Neural progenitor cell (in vitro differentiated cells): ENCODE results near the gene MAPKAPK3. TPM values are rescaled to one million over a fixed set of nuclear protein-coding genes. Genes with fewer than 3 reads are reported as not detected.

Source experiments
- DNase-seq: peaks from one replicate; pipeline ENCODE4 v3.0.0-alpha.2; 2016; ENCODE audit warnings: low spot score
- H2AFZ ChIP-seq: fragments of 200-600 bp; sonication (generic); replicated peaks from 2 replicates; pipeline ENCODE4 v1.6.1; 2016; ENCODE audit warnings: antibody characterized with exemption
- H3F3A ChIP-seq: fragments of 200-600 bp; sonication (generic); 2 replicates; pipeline ENCODE4 v1.6.1; 2016; ENCODE audit warnings: antibody characterized with exemption, low read depth
- H3K27ac ChIP-seq: fragments of 200-600 bp; sonication (generic); 2 replicates; pipeline ENCODE4 v1.5.1; 2016; ENCODE audit warnings: mild to moderate bottlenecking
- H3K27me3 ChIP-seq: fragments of 200-600 bp; sonication (generic); 2 replicates; pipeline ENCODE4 v1.6.1; 2016; ENCODE audit warnings: mild to moderate bottlenecking, moderate library complexity
- H3K36me3 ChIP-seq: fragments of 200-600 bp; sonication (generic); 2 replicates; pipeline ENCODE4 v1.5.1; 2016
- H3K4me1 ChIP-seq: fragments of 200-600 bp; sonication (generic); 2 replicates; pipeline ENCODE4 v1.6.1; 2016; ENCODE audit warnings: mixed run types
- H3K4me2 ChIP-seq: fragments of 200-600 bp; sonication (generic); 2 replicates; pipeline ENCODE4 v1.6.1; 2016
- H3K4me3 ChIP-seq: fragments of 200-600 bp; sonication (generic); 2 replicates; pipeline ENCODE4 v1.5.1; 2016
- H3K79me2 ChIP-seq: fragments of 200-600 bp; sonication (generic); 2 replicates; pipeline ENCODE4 v1.6.1; 2016; ENCODE audit warnings: low read depth
- H3K9ac ChIP-seq: fragments of 200-600 bp; sonication (generic); 2 replicates; pipeline ENCODE4 v1.6.1; 2016
- H3K9me3 ChIP-seq: fragments of 200-600 bp; sonication (generic); 2 replicates; pipeline ENCODE4 v1.5.1; 2016; ENCODE audit warnings: low read depth
- H4K20me1 ChIP-seq: fragments of 200-600 bp; sonication (generic); 2 replicates; pipeline ENCODE4 v1.6.1; 2016; ENCODE audit warnings: low read depth
- H3K27ac Mint-ChIP-seq: 3 replicates; pipeline ENCODE4 v1.8.0; 2021; ENCODE audit warnings: mixed read lengths
- H3K27me3 Mint-ChIP-seq: 2 replicates; pipeline ENCODE4 v1.8.0; 2022; ENCODE audit warnings: low read depth, mild to moderate bottlenecking, inconsistent platforms, moderate library complexity, mixed read lengths; ENCODE audit not compliant: insufficient read depth
- H3K36me3 Mint-ChIP-seq: 3 replicates; pipeline ENCODE4 v1.8.0; 2021; ENCODE audit warnings: mixed read lengths
- H3K4me1 Mint-ChIP-seq: 3 replicates; pipeline ENCODE4 v1.8.0; 2021; ENCODE audit warnings: mixed read lengths
- H3K4me3 Mint-ChIP-seq: 3 replicates; pipeline ENCODE4 v1.8.0; 2021; ENCODE audit warnings: mild to moderate bottlenecking, moderate library complexity, mixed read lengths
- H3K9me3 Mint-ChIP-seq: 3 replicates; pipeline ENCODE4 v1.8.0; 2020; ENCODE audit warnings: mixed read lengths
- CTCF ChIP-seq: fragments of 200-600 bp; sonication (generic); IDR thresholded peaks from 2 replicates; pipeline ENCODE4 v1.5.1; 2017; ENCODE audit warnings: antibody characterized with exemption, mild to moderate bottlenecking
- EZH2 ChIP-seq: fragments of 200-600 bp; sonication (generic); IDR thresholded peaks from 2 replicates; pipeline ENCODE4 v1.6.1; 2017; ENCODE audit warnings: antibody characterized with exemption, mild to moderate bottlenecking, moderate library complexity
- EZH2phosphoT487 ChIP-seq: fragments of 200-600 bp; sonication (generic); IDR thresholded peaks from 2 replicates; pipeline ENCODE4 v1.6.1; 2017; ENCODE audit warnings: antibody characterized with exemption
- total RNA-seq: library from RNA; depleted of rRNA; stranded (reverse); fragments of >200 nt; gene quantifications from 2 replicates; pipeline ENCODE4 v1.2.3, GENCODE V29; 2015; ENCODE audit warnings: low replicate concordance

The MAPKAPK3 gene
- total RNA-seq, 1 donor from 2014 or later: 47.7 TPM

DNA sequence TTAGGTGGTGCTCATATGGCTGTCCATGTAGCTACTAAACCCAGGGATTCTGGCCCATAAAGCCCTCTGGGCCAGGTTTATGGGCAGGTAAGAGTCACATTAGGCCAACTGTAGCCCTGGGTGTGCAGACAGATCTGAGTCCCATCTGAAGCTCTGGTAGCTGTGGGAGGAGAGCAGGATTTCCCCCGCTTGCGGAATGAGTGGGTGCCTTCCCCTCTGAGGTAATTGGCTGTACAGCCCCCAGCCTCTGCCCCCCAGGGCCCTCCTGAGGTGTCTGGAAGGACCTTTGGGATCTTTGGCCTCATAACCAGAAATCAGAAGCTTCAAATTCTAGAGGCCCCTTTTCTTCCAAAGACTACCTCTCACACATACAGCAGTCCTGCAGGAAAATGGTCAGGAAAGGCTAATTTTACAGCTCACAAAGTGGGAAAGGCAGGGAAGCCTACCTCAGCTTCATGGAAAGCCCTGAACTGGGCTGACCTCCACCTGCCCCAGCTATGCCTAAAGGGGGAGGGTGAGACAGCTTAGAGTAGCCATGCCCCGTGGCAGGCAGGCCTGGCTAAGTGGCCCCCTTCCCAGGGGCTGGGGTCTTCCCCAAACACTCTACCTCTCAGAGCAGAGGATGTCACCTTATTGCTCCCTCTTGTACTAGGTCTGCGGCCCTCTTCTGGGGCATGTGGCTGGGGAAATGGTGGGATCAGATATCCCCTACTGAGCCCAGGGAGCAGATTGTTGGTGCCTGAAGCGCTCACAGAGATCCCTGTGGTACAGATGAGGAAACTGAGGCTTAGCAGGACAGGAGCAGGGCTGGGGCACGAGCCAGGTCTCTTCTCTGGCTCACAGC, 30.8 kb upstream of the MAPKAPK3 start:
- Histone ChIP-seq H3K4me3 (no peak overlapping the region), H3F3A (no peaks in the 10 kb centered on the region), H3K27me3 (no peaks in the 10 kb centered on the region), H3K4me2 (no peak overlapping the region), H4K20me1 (no peaks in the 10 kb centered on the region), H3K27ac (no peak overlapping the region), H3K9me3 (no peaks in the 10 kb centered on the region), H3K9ac (no peak overlapping the region), H3K36me3 (no peaks in the 10 kb centered on the region), H3K4me1 (no peaks in the 10 kb centered on the region), H2AFZ (no peak overlapping the region), H3K79me2 (no peaks in the 10 kb centered on the region)
- no peak for DNase-seq
- H3K27ac Mint-ChIP-seq: no peak overlapping the region
- H3K4me1 Mint-ChIP-seq: no peaks in the 10 kb centered on the region
- no peaks in the 10 kb centered on the region for H3K36me3 Mint-ChIP-seq
- peaks cover 4% of the 10 kb centered on the region for H3K27me3 Mint-ChIP-seq
- TF ChIP-seq EZH2phosphoT487: no peak
- no peak for TF ChIP-seq EZH2
- no peak for TF ChIP-seq CTCF
- H3K4me3 Mint-ChIP-seq: no peak overlapping the region
- H3K9me3 Mint-ChIP-seq: no peaks in the 10 kb centered on the region

- no peak overlapping the region for H3K4me3 ChIP-seq
- H3K36me3 Mint-ChIP-seq: no peaks in the 10 kb centered on the region
- H3K79me2 ChIP-seq: no peaks in the 10 kb centered on the region
- no peaks in the 10 kb centered on the region for H3K4me1 ChIP-seq
- H3K27me3 ChIP-seq: no peaks in the 10 kb centered on the region
- no peaks in the 10 kb centered on the region for H4K20me1 ChIP-seq
- no peaks in the 10 kb centered on the region for H3K4me1 Mint-ChIP-seq
- H3K9me3 ChIP-seq: no peaks in the 10 kb centered on the region
- no peak overlapping the region for H3K27ac ChIP-seq
- no peaks in the 10 kb centered on the region for H3K36me3 ChIP-seq
- no peak overlapping the region for H3K27ac Mint-ChIP-seq
- DNase-seq: no peak
- no peaks in the 10 kb centered on the region for H3K9me3 Mint-ChIP-seq
- H3K9ac ChIP-seq: no peak overlapping the region
- H3K4me3 Mint-ChIP-seq: no peak overlapping the region
- H3F3A ChIP-seq: no peaks in the 10 kb centered on the region
- H3K27me3 Mint-ChIP-seq: peaks cover 4% of the 10 kb centered on the region
- no peak for TF ChIP-seq EZH2phosphoT487
- no peak for TF ChIP-seq CTCF
- no peak for TF ChIP-seq EZH2
- no peak overlapping the region for H3K4me2 ChIP-seq
- H2AFZ ChIP-seq: no peak overlapping the region
Observed at GRCh38 chr3:50586763-50587070, 30.2 kb upstream of the MAPKAPK3 start.

DNA sequence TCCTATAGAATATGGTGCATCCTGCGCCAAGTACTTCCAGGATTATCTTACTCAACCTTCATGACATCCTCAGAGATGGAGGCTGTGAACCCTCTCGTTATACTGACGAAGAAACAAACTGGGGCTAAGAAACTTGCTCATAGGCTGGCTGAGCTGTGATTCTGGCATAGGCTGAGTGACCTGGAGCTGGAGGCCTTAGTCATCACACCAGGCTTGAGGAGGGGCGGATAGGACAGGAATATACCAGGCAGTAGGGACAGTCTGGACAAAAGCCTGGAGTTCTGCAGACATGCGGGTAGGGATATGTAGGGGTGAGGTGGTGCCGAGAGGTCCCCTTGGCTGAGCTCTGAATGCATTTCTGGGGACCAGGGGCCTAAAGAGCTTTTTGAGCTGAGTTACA, 29.6 kb upstream of the MAPKAPK3 start:
- no peaks in the 10 kb centered on the region for H3K79me2 ChIP-seq
- H3K4me1 ChIP-seq: no peaks in the 10 kb centered on the region
- no peak overlapping the region for H3K4me3 ChIP-seq
- no peak overlapping the region for H3K9ac ChIP-seq
- no peaks in the 10 kb centered on the region for H3K27me3 ChIP-seq
- H3K9me3 ChIP-seq: no peaks in the 10 kb centered on the region
- H3F3A ChIP-seq: no peaks in the 10 kb centered on the region
- H3K27ac Mint-ChIP-seq: no peak overlapping the region
- H3K27me3 Mint-ChIP-seq: peaks cover 4% of the 10 kb centered on the region
- no peaks in the 10 kb centered on the region for H3K36me3 ChIP-seq
- no peak overlapping the region for H2AFZ ChIP-seq
- no peaks in the 10 kb centered on the region for H4K20me1 ChIP-seq
- no peak overlapping the region for H3K27ac ChIP-seq
- DNase-seq: no peak
- no peaks in the 10 kb centered on the region for H3K36me3 Mint-ChIP-seq
- H3K4me3 Mint-ChIP-seq: no peak overlapping the region
- TF ChIP-seq CTCF (no peak), EZH2 (no peak), EZH2phosphoT487 (no peak)
- H3K4me1 Mint-ChIP-seq: peaks cover 1% of the 10 kb centered on the region
- H3K4me2 ChIP-seq: no peak overlapping the region
- H3K9me3 Mint-ChIP-seq: no peaks in the 10 kb centered on the region
